ENCODE measurements around the gene BLM. TPM values are rescaled to one million over a fixed set of nuclear protein-coding genes. Genes with fewer than 3 reads are reported as not detected.
"Not testable (repeated sequence)": the region's sequence is repeated elsewhere in the genome, so short reads cannot be mapped to it uniquely, and the experiment has no call there.

BLM gene
- polyA plus RNA-seq, 4 donors, result 10.5 to 14.0 (median 12.2) TPM

GRCh38 chr15:90839187-90840071, 122.3 kb downstream of the BLM start:
- DNase-seq (ENCODE audit: low read depth in 4 of 4, low spot score in 2 of 4), result no peak

- DNase-seq (ENCODE audit: low read depth in 4 of 4, low spot score in 2 of 4), result no peak
Observed at GRCh38 chr15:90840157-90840855, 123.2 kb downstream of the BLM start.

- no peak for DNase-seq (ENCODE audit: low read depth in 4 of 4, low spot score in 2 of 4)
Observed at GRCh38 chr15:90840954-90841353, 123.8 kb downstream of the BLM start.

- no peak for DNase-seq (ENCODE audit: low read depth in 4 of 4, low spot score in 2 of 4)
Observed at GRCh38 chr15:90844696-90845095, 127.5 kb downstream of the BLM start.

- DNase-seq (ENCODE audit: low read depth in 4 of 4, low spot score in 2 of 4), result no peak
Observed at GRCh38 chr15:90845201-90845949, 128.2 kb downstream of the BLM start.

- DNase-seq (ENCODE audit: low read depth in 4 of 4, low spot score in 2 of 4), result not testable (repeated sequence)
Observed at GRCh38 chr15:90849424-90849823, 132.3 kb downstream of the BLM start.

- DNase-seq (ENCODE audit: low read depth in 4 of 4, low spot score in 2 of 4), result no peak
Observed at GRCh38 chr15:90851114-90851513, 134.0 kb downstream of the BLM start.

GRCh38 chr15:90851940-90852339, 134.8 kb downstream of the BLM start:
- no peak for DNase-seq (ENCODE audit: low read depth in 4 of 4, low spot score in 2 of 4)

- DNase-seq (ENCODE audit: low read depth in 4 of 4, low spot score in 2 of 4), result no peak
Observed at GRCh38 chr15:90855139-90855538, 138.0 kb downstream of the BLM start.

- DNase-seq (ENCODE audit: low read depth in 4 of 4, low spot score in 2 of 4), result no peak
Observed at GRCh38 chr15:90857337-90857736, 140.2 kb downstream of the BLM start.

GRCh38 chr15:90857883-90858443, 140.8 kb downstream of the BLM start:
- no peak for DNase-seq (ENCODE audit: low read depth in 4 of 4, low spot score in 2 of 4)

GRCh38 chr15:90859234-90860131, 142.3 kb downstream of the BLM start:
- DNase-seq (ENCODE audit: low read depth in 4 of 4, low spot score in 2 of 4), result no peak

GRCh38 chr15:90860450-90860849, 143.3 kb downstream of the BLM start:
- no peak for DNase-seq (ENCODE audit: low read depth in 4 of 4, low spot score in 2 of 4)

- no peak for DNase-seq (ENCODE audit: low read depth in 4 of 4, low spot score in 2 of 4)
Observed at GRCh38 chr15:90860942-90861675, 144.0 kb downstream of the BLM start.

GRCh38 chr15:90862487-90862886, 145.3 kb downstream of the BLM start:
- DNase-seq (ENCODE audit: low read depth in 4 of 4, low spot score in 2 of 4), result no peak

- DNase-seq (ENCODE audit: low read depth in 4 of 4, low spot score in 2 of 4), result no peak
Observed at GRCh38 chr15:90862964-90863778, 146.0 kb downstream of the BLM start.

- no peak for DNase-seq (ENCODE audit: low read depth in 4 of 4, low spot score in 2 of 4)
Observed at GRCh38 chr15:90863987-90864386, 146.8 kb downstream of the BLM start.

GRCh38 chr15:90864507-90864906, 147.4 kb downstream of the BLM start:
- DNase-seq (ENCODE audit: low read depth in 4 of 4, low spot score in 2 of 4), result no peak

Measured in left renal cortex interstitium (tissue), 4 donors.